HUES48 (cell line): ENCODE data around the gene KCNMA1.

Experiments
- H3K27ac ChIP-seq: one replicate; pipeline ENCODE4 v1.7.0; 2013; ENCODE audit warnings: low read depth, low read length, inconsistent platforms
- H3K27me3 ChIP-seq: 2 replicates; pipeline ENCODE4 v1.6.1; 2013; ENCODE audit warnings: mild to moderate bottlenecking, low read length; ENCODE audit not compliant: control insufficient read depth, insufficient read depth
- H3K36me3 ChIP-seq: 2 replicates; pipeline ENCODE4 v1.6.1; 2013; ENCODE audit warnings: low read length; ENCODE audit not compliant: control insufficient read depth, insufficient read depth
- H3K4me1 ChIP-seq: 2 replicates; pipeline ENCODE4 v1.6.1; 2013; ENCODE audit warnings: mild to moderate bottlenecking, low read length; ENCODE audit not compliant: control insufficient read depth, insufficient read depth
- H3K4me3 ChIP-seq: 2 replicates; pipeline ENCODE4 v1.5.1; 2013; ENCODE audit warnings: mild to moderate bottlenecking, low read depth, low read length
- H3K9ac ChIP-seq: 2 replicates; pipeline ENCODE4 v1.6.1; 2013; ENCODE audit warnings: mild to moderate bottlenecking, low read depth, low read length, moderate library complexity
- H3K9me3 ChIP-seq: 2 replicates; pipeline ENCODE4 v1.6.1; 2013; ENCODE audit warnings: low read length; ENCODE audit not compliant: control insufficient read depth, insufficient read depth

KCNMA1 gene

GRCh38 chr10:76972541-76972940 lies 665.1 kb downstream of the KCNMA1 start:
- H3K4me1 ChIP-seq, result no peaks in the 10 kb centered on the region
- no peaks in the 10 kb centered on the region for H3K9me3 ChIP-seq
- no peak overlapping the region for H3K9ac ChIP-seq
- H3K27ac ChIP-seq, result no peak overlapping the region
- H3K27me3 ChIP-seq, result no peaks in the 10 kb centered on the region
- H3K4me3 ChIP-seq, result no peak overlapping the region
- no peaks in the 10 kb centered on the region for H3K36me3 ChIP-seq

GRCh38 chr10:76971547-76972170 lies 665.9 kb downstream of the KCNMA1 start:
- no peaks in the 10 kb centered on the region for H3K36me3 ChIP-seq
- H3K27ac ChIP-seq, result no peak overlapping the region
- no peaks in the 10 kb centered on the region for H3K27me3 ChIP-seq
- no peaks in the 10 kb centered on the region for H3K4me1 ChIP-seq
- no peak overlapping the region for H3K4me3 ChIP-seq
- no peaks in the 10 kb centered on the region for H3K9me3 ChIP-seq
- H3K9ac ChIP-seq, result no peak overlapping the region

DNA sequence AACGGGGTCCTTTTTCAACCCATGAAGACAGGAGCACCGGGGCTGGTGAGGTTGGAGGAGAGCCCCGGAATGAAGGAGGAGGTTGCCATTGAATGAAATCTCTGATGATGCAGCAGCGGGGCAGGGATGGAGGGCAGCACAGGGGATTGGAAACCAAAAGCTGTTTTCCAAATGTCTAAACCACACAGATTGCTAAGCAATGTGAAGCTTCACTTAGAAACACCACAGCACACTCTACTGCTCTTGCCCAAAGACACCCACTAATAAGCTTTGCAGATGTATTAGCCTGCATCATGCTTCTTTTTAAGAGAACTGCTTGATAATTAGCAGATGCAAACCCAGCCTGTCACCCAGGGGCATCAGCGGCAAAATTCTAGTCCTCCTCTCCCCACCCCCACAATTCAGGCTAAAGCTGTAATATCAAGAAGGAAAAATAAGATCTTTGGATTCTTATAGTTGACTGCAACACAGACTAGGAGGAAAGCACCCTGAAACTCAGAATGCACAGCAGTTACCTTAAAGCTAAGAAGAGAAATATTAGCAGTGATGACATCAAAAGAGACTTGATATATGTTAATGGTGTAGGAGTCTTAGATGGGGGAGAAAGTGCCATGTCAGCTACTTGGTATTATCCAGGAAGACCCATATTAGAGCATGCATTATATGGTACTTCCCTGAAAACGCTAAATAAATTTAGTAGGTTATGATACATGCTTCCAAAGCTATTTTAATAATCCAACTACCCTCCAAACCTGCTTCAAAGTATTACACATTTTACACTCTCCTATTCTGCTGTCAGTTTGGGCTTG lies 666.7 kb downstream of the KCNMA1 start:
- Histone ChIP-seq H3K27me3 (no peaks in the 10 kb centered on the region), H3K9ac (no peak overlapping the region), H3K9me3 (no peaks in the 10 kb centered on the region), H3K4me1 (no peaks in the 10 kb centered on the region), H3K27ac (no peak overlapping the region), H3K36me3 (no peaks in the 10 kb centered on the region), H3K4me3 (no peak overlapping the region)

GRCh38 chr10:76969366-76969948 lies 668.2 kb downstream of the KCNMA1 start:
- no peak overlapping the region for H3K9ac ChIP-seq
- no peaks in the 10 kb centered on the region for H3K27me3 ChIP-seq
- H3K9me3 ChIP-seq, result no peaks in the 10 kb centered on the region
- no peaks in the 10 kb centered on the region for H3K4me1 ChIP-seq
- H3K4me3 ChIP-seq, result no peak overlapping the region
- no peaks in the 10 kb centered on the region for H3K36me3 ChIP-seq
- no peak overlapping the region for H3K27ac ChIP-seq

GRCh38 chr10:76968483-76968882 lies 669.1 kb downstream of the KCNMA1 start:
- Histone ChIP-seq H3K9ac (no peak overlapping the region), H3K9me3 (no peaks in the 10 kb centered on the region), H3K4me1 (no peaks in the 10 kb centered on the region), H3K36me3 (no peaks in the 10 kb centered on the region), H3K27me3 (no peaks in the 10 kb centered on the region), H3K4me3 (no peak overlapping the region), H3K27ac (no peak overlapping the region)

DNA sequence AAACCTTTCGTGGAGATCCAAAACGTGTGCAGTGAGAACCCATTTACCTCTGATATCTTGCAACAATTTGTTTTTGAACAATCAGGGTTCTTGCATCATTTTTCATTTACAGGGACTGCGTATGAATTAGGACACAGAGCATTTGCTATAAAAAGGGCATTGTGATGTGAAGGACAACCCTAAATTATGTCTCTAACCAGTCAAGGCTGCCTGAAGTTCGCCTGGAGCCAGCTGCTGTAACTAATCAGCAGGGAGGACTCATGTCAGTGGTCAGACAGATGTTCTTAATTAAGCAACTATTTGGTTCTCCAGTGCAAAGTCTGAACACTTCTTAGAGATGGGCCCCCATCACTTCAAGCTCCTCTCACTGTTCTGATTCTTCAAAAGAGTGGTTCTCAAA lies 674.8 kb downstream of the KCNMA1 start:
- Histone ChIP-seq H3K27ac (no peak overlapping the region), H3K9me3 (no peaks in the 10 kb centered on the region), H3K36me3 (no peaks in the 10 kb centered on the region), H3K4me1 (no peaks in the 10 kb centered on the region), H3K9ac (no peak overlapping the region), H3K27me3 (no peaks in the 10 kb centered on the region), H3K4me3 (no peak overlapping the region)

DNA sequence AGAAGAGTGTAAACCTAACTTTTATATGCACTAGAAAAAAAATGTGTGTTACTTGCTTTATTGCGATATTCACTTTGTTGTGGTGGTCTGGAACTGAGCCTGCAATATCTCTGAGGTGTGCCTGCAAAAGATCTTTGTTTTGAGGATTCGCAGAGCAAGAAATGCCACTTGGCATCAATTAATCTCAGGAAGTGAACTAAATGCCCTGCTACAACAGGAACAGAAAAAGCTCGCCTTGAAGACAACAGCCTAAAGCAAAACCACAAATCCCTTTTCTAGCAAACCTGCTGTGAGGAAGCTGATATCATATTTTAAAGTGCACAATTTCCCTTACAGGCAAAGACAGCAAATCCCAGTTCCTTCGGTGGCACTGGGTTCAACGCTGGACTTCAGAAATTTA lies 675.8 kb downstream of the KCNMA1 start:
- H3K4me3 ChIP-seq, result no peak overlapping the region
- no peaks in the 10 kb centered on the region for H3K27me3 ChIP-seq
- H3K36me3 ChIP-seq, result no peaks in the 10 kb centered on the region
- H3K27ac ChIP-seq, result no peak overlapping the region
- no peak overlapping the region for H3K9ac ChIP-seq
- no peaks in the 10 kb centered on the region for H3K9me3 ChIP-seq
- H3K4me1 ChIP-seq, result no peaks in the 10 kb centered on the region

DNA sequence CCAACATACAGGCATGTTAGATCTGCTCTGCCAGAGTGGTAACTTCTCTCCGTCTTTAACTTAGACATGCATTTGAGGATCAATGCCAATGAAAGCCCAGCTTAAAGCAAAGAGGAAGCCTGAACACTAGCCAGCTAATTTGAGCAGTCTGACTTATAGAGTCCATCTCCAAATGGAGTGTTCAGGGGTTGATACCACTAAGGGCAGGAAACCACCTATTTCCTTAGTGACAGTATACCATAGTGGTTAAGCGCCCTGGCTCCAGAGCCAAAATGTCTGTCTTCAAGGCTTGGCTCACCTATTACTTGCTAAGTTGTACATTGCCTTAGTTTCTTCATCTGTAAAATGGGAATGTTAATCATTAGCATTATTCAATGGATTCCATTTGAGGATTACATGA lies 678.5 kb downstream of the KCNMA1 start:
- no peaks in the 10 kb centered on the region for H3K9me3 ChIP-seq
- no peak overlapping the region for H3K9ac ChIP-seq
- H3K4me1 ChIP-seq, result no peaks in the 10 kb centered on the region
- no peak overlapping the region for H3K4me3 ChIP-seq
- H3K27ac ChIP-seq, result no peak overlapping the region
- no peaks in the 10 kb centered on the region for H3K27me3 ChIP-seq
- no peaks in the 10 kb centered on the region for H3K36me3 ChIP-seq

- Histone ChIP-seq H3K4me1 (no peaks in the 10 kb centered on the region), H3K4me3 (no peak overlapping the region), H3K27me3 (no peaks in the 10 kb centered on the region), H3K9ac (no peak overlapping the region), H3K9me3 (no peaks in the 10 kb centered on the region), H3K36me3 (no peaks in the 10 kb centered on the region), H3K27ac (no peak overlapping the region)
Observed at GRCh38 chr10:76954838-76955237, 682.8 kb downstream of the KCNMA1 start.

DNA sequence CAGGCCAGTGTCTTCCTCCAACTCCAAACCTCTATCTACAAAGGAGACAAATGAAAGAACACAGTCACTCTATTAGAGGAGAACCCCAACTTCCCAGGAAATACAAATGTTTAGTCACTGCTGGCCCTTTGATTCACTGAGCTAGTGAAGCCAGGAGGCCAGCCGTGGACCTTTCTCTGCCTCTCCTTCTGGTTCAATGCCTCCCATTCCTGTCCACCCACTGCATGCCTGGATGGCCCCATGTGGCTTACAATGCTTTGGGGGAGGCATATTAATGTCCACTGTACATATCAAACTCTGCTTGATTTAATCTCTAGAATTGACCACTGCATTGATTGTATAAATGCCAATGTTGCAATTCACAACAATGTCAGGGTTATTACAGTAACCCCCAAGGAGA lies 687.3 kb downstream of the KCNMA1 start:
- Histone ChIP-seq H3K4me3 (no peak overlapping the region), H3K4me1 (no peaks in the 10 kb centered on the region), H3K27me3 (no peaks in the 10 kb centered on the region), H3K9ac (no peak overlapping the region), H3K36me3 (no peaks in the 10 kb centered on the region), H3K27ac (no peak overlapping the region), H3K9me3 (no peaks in the 10 kb centered on the region)

GRCh38 chr10:76946270-76946669 lies 691.3 kb downstream of the KCNMA1 start:
- no peak overlapping the region for H3K27ac ChIP-seq
- H3K9ac ChIP-seq, result no peak overlapping the region
- no peaks in the 10 kb centered on the region for H3K9me3 ChIP-seq
- H3K36me3 ChIP-seq, result no peaks in the 10 kb centered on the region
- H3K4me3 ChIP-seq, result no peak overlapping the region
- no peaks in the 10 kb centered on the region for H3K4me1 ChIP-seq
- no peaks in the 10 kb centered on the region for H3K27me3 ChIP-seq
